VCaP (cell line): Measurements from ENCODE around the gene KCNMB1.

Experiments
- H3K27ac ChIP-seq: fragments of 450-650 bp; 2 replicates; pipeline ENCODE4 v1.5.1; 2017
- CTCF ChIP-seq: fragments of 450-650 bp; conservative IDR thresholded peaks from 2 replicates; pipeline ENCODE4 v1.5.1; 2017; ENCODE audit warnings: mild to moderate bottlenecking, moderate library complexity

Gene KCNMB1

GRCh38 chr5:170414786-170415185, 25.6 kb upstream of the KCNMB1 start:
- H3K27ac ChIP-seq, result no peak overlapping the region
- TF ChIP-seq CTCF, result no peak

GRCh38 chr5:170413897-170414296, 24.7 kb upstream of the KCNMB1 start:
- TF ChIP-seq CTCF, result no peak
- H3K27ac ChIP-seq, result no peak overlapping the region

GRCh38 chr5:170411100-170411499, 21.9 kb upstream of the KCNMB1 start:
- H3K27ac ChIP-seq, result no peak overlapping the region
- TF ChIP-seq CTCF, result no peak

GRCh38 chr5:170410401-170410800, 21.2 kb upstream of the KCNMB1 start:
- no peak overlapping the region for H3K27ac ChIP-seq
- TF ChIP-seq CTCF, result no peak

GRCh38 chr5:170408877-170409660, 19.9 kb upstream of the KCNMB1 start:
- H3K27ac ChIP-seq, result no peak overlapping the region
- no peak for TF ChIP-seq CTCF

GRCh38 chr5:170408226-170408625, 19.1 kb upstream of the KCNMB1 start:
- no peak overlapping the region for H3K27ac ChIP-seq
- no peak for TF ChIP-seq CTCF

- H3K27ac ChIP-seq, result no peak overlapping the region
- TF ChIP-seq CTCF, result no peak
These were observed 17.9 kb upstream of the KCNMB1 start for GRCh38 chr5:170407062-170407461.
